ENCODE measurements around the gene TMA16. TPM values are rescaled to one million over a fixed set of nuclear protein-coding genes. Genes with fewer than 3 reads are reported as not detected.
A peak's percentile ranks its signal among the peaks of the same experiment; 100 is the strongest.

Gene TMA16
- polyA plus RNA-seq, 1 donor from 2014 or later: 6.6 TPM

- H3K9me2 ChIP-seq (ENCODE audit: insufficient read depth, low read length): no peaks in the 10 kb centered on the region
- no peak overlapping the region for H3K4me2 ChIP-seq (ENCODE audit: low read length)
- H3K9me3 ChIP-seq (ENCODE audit: low read length): no peaks in the 10 kb centered on the region
- H2AFZ ChIP-seq (ENCODE audit: low read depth, low read length): no peak overlapping the region
- H3K27ac ChIP-seq (ENCODE audit: low read length): no peak overlapping the region
- H3K79me2 ChIP-seq (replicated peaks; ENCODE audit: insufficient read depth, low read length): no peaks in the 10 kb centered on the region
- no peaks in the 10 kb centered on the region for H4K20me1 ChIP-seq (ENCODE audit: insufficient read depth)
- no peak overlapping the region for H3K9ac ChIP-seq (ENCODE audit: low read length)
- no peaks in the 10 kb centered on the region for H3K36me3 ChIP-seq (ENCODE audit: insufficient read depth, low read length)
- TF ChIP-seq TAF1 (IDR thresholded peaks at IDR 0.05; ENCODE audit: low read depth): no peak
- TF ChIP-seq POLR2AphosphoS5 (IDR thresholded peaks at IDR 0.05): no peak
- TF ChIP-seq, protein P1, sequence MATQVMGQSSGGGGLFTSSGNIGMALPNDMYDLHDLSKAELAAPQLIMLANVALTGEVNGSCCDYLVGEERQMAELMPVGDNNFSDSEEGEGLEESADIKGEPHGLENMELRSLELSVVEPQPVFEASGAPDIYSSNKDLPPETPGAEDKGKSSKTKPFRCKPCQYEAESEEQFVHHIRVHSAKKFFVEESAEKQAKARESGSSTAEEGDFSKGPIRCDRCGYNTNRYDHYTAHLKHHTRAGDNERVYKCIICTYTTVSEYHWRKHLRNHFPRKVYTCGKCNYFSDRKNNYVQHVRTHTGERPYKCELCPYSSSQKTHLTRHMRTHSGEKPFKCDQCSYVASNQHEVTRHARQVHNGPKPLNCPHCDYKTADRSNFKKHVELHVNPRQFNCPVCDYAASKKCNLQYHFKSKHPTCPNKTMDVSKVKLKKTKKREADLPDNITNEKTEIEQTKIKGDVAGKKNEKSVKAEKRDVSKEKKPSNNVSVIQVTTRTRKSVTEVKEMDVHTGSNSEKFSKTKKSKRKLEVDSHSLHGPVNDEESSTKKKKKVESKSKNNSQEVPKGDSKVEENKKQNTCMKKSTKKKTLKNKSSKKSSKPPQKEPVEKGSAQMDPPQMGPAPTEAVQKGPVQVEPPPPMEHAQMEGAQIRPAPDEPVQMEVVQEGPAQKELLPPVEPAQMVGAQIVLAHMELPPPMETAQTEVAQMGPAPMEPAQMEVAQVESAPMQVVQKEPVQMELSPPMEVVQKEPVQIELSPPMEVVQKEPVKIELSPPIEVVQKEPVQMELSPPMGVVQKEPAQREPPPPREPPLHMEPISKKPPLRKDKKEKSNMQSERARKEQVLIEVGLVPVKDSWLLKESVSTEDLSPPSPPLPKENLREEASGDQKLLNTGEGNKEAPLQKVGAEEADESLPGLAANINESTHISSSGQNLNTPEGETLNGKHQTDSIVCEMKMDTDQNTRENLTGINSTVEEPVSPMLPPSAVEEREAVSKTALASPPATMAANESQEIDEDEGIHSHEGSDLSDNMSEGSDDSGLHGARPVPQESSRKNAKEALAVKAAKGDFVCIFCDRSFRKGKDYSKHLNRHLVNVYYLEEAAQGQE (IDR thresholded peaks at IDR 0.05; ENCODE audit: borderline replicate concordance): no peak
- no peak for TF ChIP-seq MXI1 (conservative IDR thresholded peaks at IDR 0.05; ENCODE audit: poor library complexity, severe bottlenecking)
- no peak for TF ChIP-seq EP300 (conservative IDR thresholded peaks at IDR 0.05; ENCODE audit: poor library complexity, severe bottlenecking)
- no peak for TF ChIP-seq CTCF (IDR thresholded peaks at IDR 0.05; ENCODE audit: poor library complexity, severe bottlenecking)
- no peak for TF ChIP-seq RAD21 (conservative IDR thresholded peaks at IDR 0.05)
- no peak for TF ChIP-seq EZH2 (IDR thresholded peaks at IDR 0.05; ENCODE audit: borderline replicate concordance, insufficient read depth, low read length, poor library complexity, severe bottlenecking)
- no peak for TF ChIP-seq SMC3 (conservative IDR thresholded peaks at IDR 0.05; ENCODE audit: poor library complexity)
- no peak overlapping the region for H3K4me3 ChIP-seq (ENCODE audit: low read length)
- no peaks in the 10 kb centered on the region for H3F3A ChIP-seq (ENCODE audit: insufficient read depth, low read length, poor library complexity, severe bottlenecking)
- H3K27me3 ChIP-seq (ENCODE audit: insufficient read depth, low read depth, low read length): no peaks in the 10 kb centered on the region
These were observed 58.7 kb downstream of the TMA16 start for GRCh38 chr4:163553146-163553545.

DNA sequence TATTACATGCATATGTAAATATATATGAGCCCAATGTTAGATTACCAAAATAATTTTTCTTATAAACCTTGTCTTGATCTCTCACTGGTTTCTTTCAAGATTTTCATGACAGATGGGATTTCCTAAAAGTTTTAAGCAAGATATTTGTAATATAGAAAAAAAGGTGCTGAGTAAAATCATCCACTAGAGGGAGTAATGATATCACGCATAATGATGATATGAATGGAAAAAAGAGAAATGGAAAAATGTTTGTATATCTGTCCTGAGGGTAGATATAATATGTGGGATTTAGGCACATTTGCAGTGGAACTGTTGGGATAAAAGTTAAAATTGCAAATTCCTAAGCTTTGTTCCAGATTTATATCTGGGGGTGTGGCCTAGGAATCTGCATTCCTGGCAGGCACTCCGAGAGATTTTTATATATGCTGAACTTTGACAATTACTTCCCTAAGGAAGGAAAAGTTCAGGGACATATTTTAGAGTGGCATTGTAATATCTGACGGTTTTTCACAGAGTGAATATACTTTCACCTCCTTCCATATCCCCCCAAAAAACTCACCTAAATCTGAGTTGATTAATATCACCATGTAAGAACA lies 60.5 kb downstream of the TMA16 start:
- H3K9me2 ChIP-seq (ENCODE audit: insufficient read depth, low read length): no peaks in the 10 kb centered on the region
- H3K79me2 ChIP-seq (replicated peaks; ENCODE audit: insufficient read depth, low read length): no peaks in the 10 kb centered on the region
- no peak for TF ChIP-seq POLR2AphosphoS5 (IDR thresholded peaks at IDR 0.05)
- no peak for TF ChIP-seq EZH2 (IDR thresholded peaks at IDR 0.05; ENCODE audit: borderline replicate concordance, insufficient read depth, low read length, poor library complexity, severe bottlenecking)
- peak; percentile 89 for TF ChIP-seq SMC3 (conservative IDR thresholded peaks at IDR 0.05; ENCODE audit: poor library complexity)
- TF ChIP-seq MXI1 (conservative IDR thresholded peaks at IDR 0.05; ENCODE audit: poor library complexity, severe bottlenecking): no peak
- peak; percentile 81 for TF ChIP-seq CTCF (IDR thresholded peaks at IDR 0.05; ENCODE audit: poor library complexity, severe bottlenecking)
- TF ChIP-seq, protein P1 (IDR thresholded peaks at IDR 0.05; ENCODE audit: borderline replicate concordance): no peak
- peak; percentile 82 for TF ChIP-seq RAD21 (conservative IDR thresholded peaks at IDR 0.05)
- no peaks in the 10 kb centered on the region for H4K20me1 ChIP-seq (ENCODE audit: insufficient read depth)
- H3F3A ChIP-seq (ENCODE audit: insufficient read depth, low read length, poor library complexity, severe bottlenecking): no peaks in the 10 kb centered on the region
- no peaks in the 10 kb centered on the region for H3K36me3 ChIP-seq (ENCODE audit: insufficient read depth, low read length)
- no peak overlapping the region for H3K27ac ChIP-seq (ENCODE audit: low read length)
- no peak overlapping the region for H2AFZ ChIP-seq (ENCODE audit: low read depth, low read length)
- no peak overlapping the region for H3K4me3 ChIP-seq (ENCODE audit: low read length)
- H3K27me3 ChIP-seq (ENCODE audit: insufficient read depth, low read depth, low read length): no peaks in the 10 kb centered on the region
- no peaks in the 10 kb centered on the region for H3K9me3 ChIP-seq (ENCODE audit: low read length)
- H3K4me2 ChIP-seq (ENCODE audit: low read length): no peak overlapping the region
- H3K9ac ChIP-seq (ENCODE audit: low read length): no peak overlapping the region
